Esophagus muscularis mucosa (tissue), 4 donors: Measurements from ENCODE around the gene ZNF473.

Source experiments
- EP300 ChIP-seq: sonication (generic); formaldehyde crosslinking; IDR thresholded peaks from one replicate; pipeline ENCODE4 v1.6.1; 2017; ENCODE audit warnings: antibody characterized with exemption
- POLR2A ChIP-seq: fragments of 450-650 bp; IDR thresholded peaks from one replicate; pipeline ENCODE4 v1.6.1; 2017; ENCODE audit warnings: antibody characterized with exemption, moderate library complexity, mild to moderate bottlenecking, low read depth
- POLR2AphosphoS5 ChIP-seq, 2 donors: sonication (generic); formaldehyde crosslinking; IDR thresholded peaks; one replicate each; pipeline ENCODE4 v1.6.1; 2017; ENCODE audit warnings: antibody characterized with exemption in 2 of 2
- TF ChIP-seq, protein P1 (sequence below), 3 experiments: fragments of 200-600 bp in 2 of 3; fragments of 450-650 bp in 1 of 3; sonication (generic) in 2 of 3; IDR thresholded peaks; one replicate each; pipeline ENCODE4 v1.5.1; 2017 to 2019; ENCODE audit warnings: antibody characterized with exemption in 3 of 3, mild to moderate bottlenecking in 2 of 3, moderate library complexity in 1 of 3

GRCh38 chr19:49978324-49978723 lies 47.5 kb upstream of the ZNF473 start:
- TF ChIP-seq, protein P1, sequence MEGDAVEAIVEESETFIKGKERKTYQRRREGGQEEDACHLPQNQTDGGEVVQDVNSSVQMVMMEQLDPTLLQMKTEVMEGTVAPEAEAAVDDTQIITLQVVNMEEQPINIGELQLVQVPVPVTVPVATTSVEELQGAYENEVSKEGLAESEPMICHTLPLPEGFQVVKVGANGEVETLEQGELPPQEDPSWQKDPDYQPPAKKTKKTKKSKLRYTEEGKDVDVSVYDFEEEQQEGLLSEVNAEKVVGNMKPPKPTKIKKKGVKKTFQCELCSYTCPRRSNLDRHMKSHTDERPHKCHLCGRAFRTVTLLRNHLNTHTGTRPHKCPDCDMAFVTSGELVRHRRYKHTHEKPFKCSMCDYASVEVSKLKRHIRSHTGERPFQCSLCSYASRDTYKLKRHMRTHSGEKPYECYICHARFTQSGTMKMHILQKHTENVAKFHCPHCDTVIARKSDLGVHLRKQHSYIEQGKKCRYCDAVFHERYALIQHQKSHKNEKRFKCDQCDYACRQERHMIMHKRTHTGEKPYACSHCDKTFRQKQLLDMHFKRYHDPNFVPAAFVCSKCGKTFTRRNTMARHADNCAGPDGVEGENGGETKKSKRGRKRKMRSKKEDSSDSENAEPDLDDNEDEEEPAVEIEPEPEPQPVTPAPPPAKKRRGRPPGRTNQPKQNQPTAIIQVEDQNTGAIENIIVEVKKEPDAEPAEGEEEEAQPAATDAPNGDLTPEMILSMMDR (IDR thresholded peaks at IDR 0.05): no peak
- TF ChIP-seq POLR2A (no peak), EP300 (no peak), POLR2AphosphoS5 (IDR thresholded peaks at IDR 0.05) (no peak)
